Pancreas (tissue), 10 donors: ENCODE data around the gene ACTA1. TPM values are rescaled to one million over a fixed set of nuclear protein-coding genes. Genes with fewer than 3 reads are reported as not detected.

Experiments
- ATAC-seq, 4 donors: fragments of 200-7000 bp; cut with Tn5 transposase; one replicate each; pipeline versions ENCODE4 v1.8.0 to v1.9.1; 2020; ENCODE audit warnings: mild to moderate bottlenecking in 4 of 4, moderate library complexity in 4 of 4
- DNase-seq, 6 donors: peaks; one replicate each; pipeline ENCODE4 v3.0.0-alpha.2; 2020
- FAIRE-seq: peaks from 2 replicates; lab custom pipeline; 2012; peaks lifted over from hg19 to GRCh38; lab: Jason Lieb, UNC
- H3K27ac ChIP-seq, 4 donors: fragments of 200-600 bp; sonication (generic); 1 replicate in 3 of 4; 2 replicates in 1 of 4; pipeline versions ENCODE4 v1.5.0 to v1.8.0; 2020
- H3K27me3 ChIP-seq, 4 donors: fragments of 200-600 bp; one replicate each; pipeline ENCODE4 v1.8.0; 2021
- H3K36me3 ChIP-seq, 3 donors: fragments of 200-600 bp; sonication (generic) in 1 of 3; one replicate each; pipeline versions ENCODE4 v1.5.0 to v1.8.0; 2020 to 2021
- H3K4me1 ChIP-seq, 3 donors: fragments of 200-600 bp; one replicate each; pipeline ENCODE4 v1.8.0; 2021
- H3K4me3 ChIP-seq, 4 donors: fragments of 200-600 bp; sonication (generic) in 2 of 4; one replicate each; pipeline versions ENCODE4 v1.5.0 to v1.8.0; 2020 to 2021
- H3K9me3 ChIP-seq, 4 donors: fragments of 200-600 bp; one replicate each; pipeline ENCODE4 v1.8.0; 2021
- CTCF ChIP-seq, 4 donors: fragments of 200-600 bp; sonication (generic) in 3 of 4; IDR thresholded peaks; one replicate each; pipeline versions ENCODE4 v1.5.0 to v1.8.0; 2021; ENCODE audit warnings: antibody characterized with exemption in 4 of 4
- whole genome bisulfite sequencing, 2 donors: extraction: QIAGEN DNeasy Blood & Tissue Kit; methylation state at CpG; one replicate each; pipeline ENCODE4 v1.1.7; 2013; 5-methylcytosine and 5-hydroxymethylcytosine counted together
- intact Hi-C, 3 donors: fragments of 100-400 bp; cut with DNase I; formaldehyde crosslinking; loops; one replicate each; pipeline versions ENCODE4 v1.11.1 to v1.14.2; 2022
- polyA plus RNA-seq, 2 donors: library from polyadenylated mRNA; stranded (reverse); fragments of 200-250 nt; gene quantifications; one replicate each; pipeline ENCODE4 v1.2.3, GENCODE V29; 2013
- total RNA-seq, 6 donors: library from RNA; stranded (reverse); fragmentation: NEBNext Ultra II Directional in 4 of 6; extraction: Animal tissue kit (Norgen Biotek cat#: 25700) in 4 of 6; gene quantifications; one replicate each; pipeline versions ENCODE4 v1.2.1 to v1.2.4, GENCODE V29; 2021 to 2023
- donor health status: healthy with polysubstance abuse.
- donor health status: DM: no; HTN: no; CAD: no; lungs with moderate emphysema.
- donor health status: DM: no; HTN: no; CAD: no.
- donor health status: control.
- donor health status: control.
- donor health status: Bipolar disorder and iron deficiency.
- donor health status: DM: yes; HTN: yes; CAD: no.
- donor health status: DM: no; HTN: no; CAD: no.
- donor health status: DM: no; HTN: no; CAD: no.
- donor health status: DM: yes; HTN: yes; CAD: no.

Gene ACTA1
- total and polyA plus RNA-seq, 8 donors, result 0.76 to 6.9 (median 4.2) TPM; not detected in 5

GRCh38 chr1:229392936-229393335 is 41.0 kb downstream of the ACTA1 start:
- Histone ChIP-seq H3K4me3 (no peak overlapping the region), H3K27ac (no peak overlapping the region), H3K36me3 (no peaks in the 10 kb centered on the region), H3K27me3 (no peaks in the 10 kb centered on the region), H3K9me3 (no peaks in the 10 kb centered on the region), H3K4me1 (no peaks in the 10 kb centered on the region)
- WGBS, 2 donors, result 66 to 68% methylated on average over 4 of the region's 4 CpGs
- intact Hi-C loops, result no loop called here
- no peak for TF ChIP-seq CTCF (IDR thresholded peaks at IDR 0.05)
- no peak for FAIRE-seq
- ATAC-seq, result no peak
- DNase-seq, result no peak

GRCh38 chr1:229390130-229390529 is 43.8 kb downstream of the ACTA1 start:
- DNase-seq (no peak), ATAC-seq (no peak), FAIRE-seq (no peak)
- H3K4me3 ChIP-seq, result no peak overlapping the region
- no peaks in the 10 kb centered on the region for H3K9me3 ChIP-seq
- H3K4me1 ChIP-seq, result no peaks in the 10 kb centered on the region
- 86 to 92% methylated on average over 7 of the region's 7 CpGs for WGBS, 2 donors
- H3K27me3 ChIP-seq, result no peaks in the 10 kb centered on the region
- no peak for TF ChIP-seq CTCF (IDR thresholded peaks at IDR 0.05)
- H3K27ac ChIP-seq, result no peak overlapping the region
- intact Hi-C loops, result no loop called here
- H3K36me3 ChIP-seq, result no peaks in the 10 kb centered on the region

DNA sequence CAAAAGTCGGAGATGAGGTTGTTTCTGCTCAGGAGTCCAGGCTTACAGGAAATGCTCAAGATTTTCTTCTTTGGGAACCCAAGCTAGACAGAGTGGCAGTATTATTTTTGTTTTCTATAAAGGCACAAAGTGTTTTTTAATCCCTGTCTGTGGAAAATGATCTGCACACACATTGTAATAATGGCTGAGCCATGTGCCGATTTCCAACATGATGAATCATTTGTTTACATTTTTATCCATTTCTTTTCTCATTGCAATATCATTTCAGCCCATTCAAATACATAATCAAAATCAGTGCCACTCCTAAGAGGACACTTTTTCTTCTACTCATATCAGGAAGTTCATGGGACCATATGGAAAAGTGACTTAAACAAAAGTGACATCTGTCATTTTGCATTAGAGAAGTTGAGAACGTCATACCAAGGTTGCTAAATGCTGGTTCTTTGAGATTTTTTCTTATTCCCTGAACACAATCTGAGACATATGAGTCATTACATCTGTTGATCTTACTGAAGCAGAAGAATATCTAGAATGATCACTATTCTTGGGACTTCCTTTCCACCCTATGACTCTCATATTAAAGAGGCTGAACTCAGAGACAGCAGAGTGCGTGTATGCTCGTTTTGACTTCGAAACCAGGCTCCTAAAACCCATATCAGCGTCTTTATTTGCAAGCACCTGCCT is 44.9 kb downstream of the ACTA1 start:
- no peak for DNase-seq

GRCh38 chr1:229385853-229386456 is 47.9 kb downstream of the ACTA1 start:
- ATAC-seq, result no peak
- no peak for DNase-seq
- Histone ChIP-seq H3K9me3 (no peaks in the 10 kb centered on the region), H3K4me3 (no peak overlapping the region), H3K4me1 (no peaks in the 10 kb centered on the region), H3K27me3 (no peaks in the 10 kb centered on the region), H3K27ac (no peak overlapping the region), H3K36me3 (no peaks in the 10 kb centered on the region)
- no peak for FAIRE-seq
- no peak for TF ChIP-seq CTCF (IDR thresholded peaks at IDR 0.05)
- intact Hi-C loops, result no loop called here
- WGBS, 2 donors, result 84 to 89% methylated on average over 8 of the region's 8 CpGs

More for the DNA sequence above, 44.9 kb downstream of the ACTA1 start:
- no peaks in the 10 kb centered on the region for H3K36me3 ChIP-seq
- FAIRE-seq, result no peak
- no peak overlapping the region for H3K27ac ChIP-seq
- 69 to 78% methylated on average over 7 of the region's 7 CpGs for WGBS, 2 donors
- no peak overlapping the region for H3K4me3 ChIP-seq
- intact Hi-C loops, result no loop called here
- ATAC-seq, result no peak
- no peaks in the 10 kb centered on the region for H3K4me1 ChIP-seq
- no peaks in the 10 kb centered on the region for H3K9me3 ChIP-seq
- no peaks in the 10 kb centered on the region for H3K27me3 ChIP-seq
- TF ChIP-seq CTCF (IDR thresholded peaks at IDR 0.05), result no peak

DNA sequence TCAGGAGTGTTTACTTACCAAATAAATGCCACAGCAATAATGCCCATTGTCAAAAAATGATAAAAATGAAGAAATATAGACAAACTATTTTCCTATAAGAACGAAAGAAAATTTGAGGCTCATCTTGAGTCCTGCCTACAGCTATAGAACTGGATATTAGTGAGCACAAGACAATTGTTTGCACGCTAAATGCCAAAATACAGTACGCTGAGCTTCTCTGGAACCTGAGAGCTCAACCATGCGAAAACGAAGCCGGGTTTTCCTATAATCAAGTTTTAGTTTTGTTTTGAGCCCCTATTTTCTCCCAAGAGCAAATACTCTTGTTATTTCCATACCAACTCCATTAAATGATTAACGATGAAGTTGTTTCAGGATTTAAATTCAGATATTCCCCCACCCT is 49.1 kb downstream of the ACTA1 start:
- Histone ChIP-seq H3K36me3 (no peaks in the 10 kb centered on the region), H3K4me3 (no peak overlapping the region), H3K27ac (no peak overlapping the region), H3K4me1 (no peaks in the 10 kb centered on the region), H3K27me3 (no peaks in the 10 kb centered on the region), H3K9me3 (no peaks in the 10 kb centered on the region)
- intact Hi-C loops, result no loop called here
- DNase-seq (no peak), FAIRE-seq (no peak), ATAC-seq (no peak)
- no peak for TF ChIP-seq CTCF (IDR thresholded peaks at IDR 0.05)
- WGBS, 2 donors, result 89 to 91% methylated on average over 7 of the region's 7 CpGs
